Neural crest cell (in vitro differentiated cells): ENCODE data around the gene ARHGEF25. TPM values are rescaled to one million over a fixed set of nuclear protein-coding genes. Genes with fewer than 3 reads are reported as not detected.
A peak's percentile ranks its signal among the peaks of the same experiment; 100 is the strongest.

Experiments used
- DNase-seq: peaks from one replicate; pipeline ENCODE4 v3.0.0; 2021; ENCODE audit warnings: low read depth, mixed read lengths, low spot score
- H3K27ac Mint-ChIP-seq: one replicate; pipeline ENCODE4 v1.8.0; 2021; ENCODE audit warnings: mild to moderate bottlenecking, mixed read lengths; ENCODE audit not compliant: unreplicated experiment
- H3K27me3 Mint-ChIP-seq: 2 replicates; pipeline ENCODE4 v1.8.0; 2021; ENCODE audit warnings: low read depth, mild to moderate bottlenecking, mixed read lengths
- H3K36me3 Mint-ChIP-seq: 2 replicates; pipeline ENCODE4 v1.8.0; 2021; ENCODE audit warnings: low read depth, mild to moderate bottlenecking, mixed read lengths
- H3K4me1 Mint-ChIP-seq: 2 replicates; pipeline ENCODE4 v1.8.0; 2021; ENCODE audit warnings: mixed read lengths
- H3K4me3 Mint-ChIP-seq: one replicate; pipeline ENCODE4 v1.8.0; 2021; ENCODE audit warnings: mild to moderate bottlenecking, mixed read lengths
- H3K9me3 Mint-ChIP-seq: 2 replicates; pipeline ENCODE4 v1.8.0; 2021; ENCODE audit warnings: mixed read lengths
- total RNA-seq: library from RNA; stranded (reverse); gene quantifications from 2 replicates; pipeline ENCODE4 v1.2.1, GENCODE V29; 2021
- TF ChIP-seq, protein P1 (sequence below): fragments of 200-600 bp; sonication (generic); conservative IDR thresholded peaks from 2 replicates; pipeline ENCODE4 v1.5.0; 2021; ENCODE audit warnings: antibody characterized with exemption, mild to moderate bottlenecking

The ARHGEF25 gene
- total RNA-seq, 1 donor from 2014 or later: 43.8 TPM

DNA sequence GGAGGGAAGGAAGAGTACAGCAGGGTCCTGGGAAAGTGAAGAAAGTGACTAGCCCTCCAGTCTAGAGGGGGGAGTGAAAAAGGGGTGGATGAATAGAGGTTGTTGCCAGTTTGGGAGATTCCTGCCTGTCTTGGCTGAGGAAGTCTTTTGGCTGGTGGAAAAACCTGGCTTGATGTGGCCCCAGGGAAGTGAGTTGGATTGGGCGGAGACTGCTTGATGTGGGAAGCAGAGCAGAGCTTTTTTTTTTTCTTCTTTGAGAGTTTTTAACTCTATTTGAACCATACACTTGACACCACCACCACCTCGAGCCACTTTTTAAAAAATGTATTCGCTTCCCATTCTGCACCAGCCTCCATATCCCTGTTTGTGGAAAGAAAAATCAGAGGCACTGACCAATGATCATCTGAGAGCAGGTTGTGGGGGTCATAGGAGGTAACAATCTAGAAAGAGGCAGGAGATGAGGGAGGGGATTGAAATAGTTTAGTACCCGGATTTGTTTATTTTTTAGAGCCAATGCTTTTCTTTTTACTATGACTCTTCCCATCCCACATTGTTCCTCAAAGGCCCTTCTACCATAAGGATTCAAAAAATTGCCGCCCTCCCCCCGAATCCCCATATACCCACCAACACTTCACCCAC lies 7.3 kb upstream of the ARHGEF25 start:
- Mint-ChIP-seq H3K9me3 (no peaks in the 10 kb centered on the region), H3K4me1 (peaks cover 28% of the 10 kb centered on the region), H3K4me3 (peak overlapping the region; percentile 95), H3K27ac (peak overlapping the region; percentile 96), H3K36me3 (peaks cover 19% of the 10 kb centered on the region), H3K27me3 (no peaks in the 10 kb centered on the region)
- TF ChIP-seq, protein P1, sequence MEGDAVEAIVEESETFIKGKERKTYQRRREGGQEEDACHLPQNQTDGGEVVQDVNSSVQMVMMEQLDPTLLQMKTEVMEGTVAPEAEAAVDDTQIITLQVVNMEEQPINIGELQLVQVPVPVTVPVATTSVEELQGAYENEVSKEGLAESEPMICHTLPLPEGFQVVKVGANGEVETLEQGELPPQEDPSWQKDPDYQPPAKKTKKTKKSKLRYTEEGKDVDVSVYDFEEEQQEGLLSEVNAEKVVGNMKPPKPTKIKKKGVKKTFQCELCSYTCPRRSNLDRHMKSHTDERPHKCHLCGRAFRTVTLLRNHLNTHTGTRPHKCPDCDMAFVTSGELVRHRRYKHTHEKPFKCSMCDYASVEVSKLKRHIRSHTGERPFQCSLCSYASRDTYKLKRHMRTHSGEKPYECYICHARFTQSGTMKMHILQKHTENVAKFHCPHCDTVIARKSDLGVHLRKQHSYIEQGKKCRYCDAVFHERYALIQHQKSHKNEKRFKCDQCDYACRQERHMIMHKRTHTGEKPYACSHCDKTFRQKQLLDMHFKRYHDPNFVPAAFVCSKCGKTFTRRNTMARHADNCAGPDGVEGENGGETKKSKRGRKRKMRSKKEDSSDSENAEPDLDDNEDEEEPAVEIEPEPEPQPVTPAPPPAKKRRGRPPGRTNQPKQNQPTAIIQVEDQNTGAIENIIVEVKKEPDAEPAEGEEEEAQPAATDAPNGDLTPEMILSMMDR: no peak
- no peak for DNase-seq

DNA sequence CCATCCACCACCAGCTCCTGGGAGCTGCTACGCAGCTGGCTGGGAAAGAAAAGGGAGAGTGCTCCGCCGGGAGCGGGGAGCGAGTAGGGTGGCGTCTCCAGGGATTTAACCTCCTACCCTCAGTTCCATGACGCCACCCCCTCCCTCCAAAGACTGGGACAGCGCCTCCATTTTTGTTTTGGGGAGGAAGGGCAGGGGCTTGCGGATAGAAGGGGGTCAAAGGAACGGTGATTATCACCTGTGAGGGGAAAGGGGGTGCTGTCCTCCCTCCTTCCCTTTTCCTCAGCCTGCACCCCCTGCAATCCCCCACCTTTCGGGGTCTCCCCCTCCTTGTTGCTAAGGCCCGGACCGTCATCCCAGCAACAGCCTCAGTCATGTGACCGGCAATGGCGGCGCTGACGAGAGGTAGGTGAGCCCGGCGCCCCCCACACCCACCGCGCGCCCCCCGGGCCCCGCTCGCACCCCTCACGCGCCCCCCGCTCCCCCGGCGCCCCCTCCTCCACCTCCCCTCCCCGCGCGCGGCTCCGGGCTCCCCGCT lies 6.7 kb upstream of the ARHGEF25 start, which contains the start of gene DTX3:
DTX3 (plus strand) TSS at position 371 of the 538 bp plus-strand sequence. CDS start 1,694 bp downstream, outside the sequence.
- peaks cover 19% of the 10 kb centered on the region for H3K36me3 Mint-ChIP-seq
- no peaks in the 10 kb centered on the region for H3K9me3 Mint-ChIP-seq
- peaks cover 31% of the 10 kb centered on the region for H3K4me1 Mint-ChIP-seq
- H3K27ac Mint-ChIP-seq: peak within 1 kb of the TSS; percentile 96
- H3K27me3 Mint-ChIP-seq: no peaks in the 10 kb centered on the region
- no peak for DNase-seq
- H3K4me3 Mint-ChIP-seq: peak within 1 kb of the TSS; percentile 95
- TF ChIP-seq, protein P1: no peak

DNA sequence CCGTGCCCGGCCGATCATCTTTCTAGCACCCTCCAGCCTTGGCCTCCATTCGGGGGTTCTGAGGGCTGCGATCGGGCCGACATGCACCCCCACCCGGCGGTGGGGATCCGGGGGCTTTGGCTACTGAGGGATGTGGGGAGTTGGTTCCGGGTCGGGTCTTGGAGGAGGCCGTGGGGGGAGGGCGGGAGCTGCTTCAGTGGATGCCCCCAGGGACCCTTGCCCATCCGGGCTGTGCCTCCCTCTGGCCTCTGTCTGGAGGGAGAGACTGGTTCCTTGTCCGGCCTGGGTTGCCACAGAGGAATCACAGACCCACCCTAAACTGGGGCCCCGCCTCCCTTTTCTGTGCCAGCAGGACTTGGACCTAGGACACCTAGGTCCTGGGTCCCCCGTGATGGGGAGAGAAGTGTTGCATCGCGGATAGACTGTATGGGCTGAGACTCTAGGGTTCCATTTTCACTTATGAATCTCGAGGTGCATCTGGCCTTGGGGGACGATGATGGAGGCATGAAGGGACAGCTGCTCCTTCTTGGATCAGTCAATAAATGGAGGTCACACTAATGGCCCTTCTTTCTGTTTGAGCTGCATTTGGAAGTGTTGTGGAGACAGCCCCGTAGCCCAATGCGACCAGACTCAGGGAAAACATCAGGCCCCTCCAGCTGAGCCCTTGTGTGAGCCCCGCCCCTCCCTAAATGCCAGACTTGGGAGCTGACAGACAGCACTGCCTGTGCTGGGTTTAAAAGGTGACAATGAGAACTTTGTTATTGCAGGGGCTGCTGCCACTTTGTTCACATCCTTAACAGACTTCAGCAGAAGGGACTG lies 6.0 kb upstream of the ARHGEF25 start:
- peaks cover 37% of the 10 kb centered on the region for H3K4me1 Mint-ChIP-seq
- peak overlapping the region; percentile 95 for H3K4me3 Mint-ChIP-seq
- H3K36me3 Mint-ChIP-seq: peaks cover 19% of the 10 kb centered on the region
- TF ChIP-seq, protein P1: no peak
- DNase-seq: no peak
- H3K9me3 Mint-ChIP-seq: no peaks in the 10 kb centered on the region
- peak overlapping the region; percentile 82 for H3K27ac Mint-ChIP-seq
- no peaks in the 10 kb centered on the region for H3K27me3 Mint-ChIP-seq

DNA sequence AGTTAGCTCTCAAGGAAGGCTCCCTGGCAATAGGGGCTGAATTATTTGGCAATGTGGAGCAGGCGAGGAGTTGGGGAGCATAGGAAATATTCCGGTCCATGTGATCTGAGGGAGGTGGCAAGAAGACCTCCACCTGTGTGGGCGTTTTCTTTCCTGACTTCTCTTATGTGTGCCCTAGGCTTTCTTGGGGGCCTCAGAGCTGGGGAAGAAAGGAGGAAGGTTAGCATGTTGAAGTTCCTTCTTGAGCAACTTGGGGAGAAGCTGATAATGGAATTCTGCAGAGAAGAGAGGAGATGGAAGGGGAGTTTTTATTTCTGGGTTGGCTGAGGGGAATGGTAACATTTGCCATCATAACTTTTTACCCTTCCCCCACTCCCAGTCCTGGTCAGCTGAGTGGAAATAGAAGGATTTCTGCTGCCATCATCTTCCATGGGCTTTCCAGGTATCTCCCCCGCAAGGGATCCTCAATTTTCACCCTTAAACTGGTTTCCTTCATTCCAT lies 5.4 kb upstream of the ARHGEF25 start:
- Mint-ChIP-seq H3K9me3 (no peaks in the 10 kb centered on the region), H3K27ac (peak overlapping the region; percentile 82), H3K36me3 (peaks cover 19% of the 10 kb centered on the region), H3K4me3 (peak overlapping the region; percentile 95), H3K4me1 (peaks cover 43% of the 10 kb centered on the region), H3K27me3 (peaks cover 3% of the 10 kb centered on the region)
- no peak for DNase-seq
- TF ChIP-seq, protein P1: no peak

DNA sequence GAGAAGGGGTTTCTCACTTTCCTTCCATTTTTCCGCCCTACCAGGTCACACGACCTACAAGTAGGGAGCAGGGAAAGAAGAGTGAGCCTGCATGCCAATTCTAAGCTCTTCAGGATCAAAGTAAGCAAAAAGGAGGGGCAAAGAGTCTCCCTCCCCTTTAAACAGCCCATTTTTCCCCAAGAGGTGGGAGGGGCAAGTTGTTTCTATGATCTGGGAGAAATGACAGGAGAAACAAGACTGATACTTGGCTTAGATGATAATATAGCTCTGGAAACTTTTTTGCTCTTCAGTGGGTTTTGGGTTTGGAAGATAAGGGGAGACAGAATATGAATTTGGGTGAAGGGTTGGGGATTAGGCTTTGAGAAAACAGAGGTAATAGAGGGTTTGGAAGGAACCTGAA lies 4.8 kb upstream of the ARHGEF25 start:
- TF ChIP-seq, protein P1: no peak
- Mint-ChIP-seq H3K36me3 (peaks cover 17% of the 10 kb centered on the region), H3K27ac (no peak overlapping the region), H3K27me3 (peaks cover 3% of the 10 kb centered on the region), H3K4me3 (peak overlapping the region; percentile 95), H3K4me1 (peaks cover 43% of the 10 kb centered on the region), H3K9me3 (no peaks in the 10 kb centered on the region)
- DNase-seq: no peak
